H1 (cell line): ENCODE data around the gene COQ2.

Experiments used
- CEBPB ChIP-seq: IDR thresholded peaks from 2 replicates; pipeline ENCODE4 v1.6.1; 2012; ENCODE audit warnings: low read depth, low read length
- EP300 ChIP-seq, 2 experiments: IDR thresholded peaks; 1 replicate in 1 of 2; 2 replicates in 1 of 2; pipeline ENCODE4 v1.6.1; 2011 to 2012; ENCODE audit warnings: low read depth in 2 of 2, low read length in 2 of 2, mild to moderate bottlenecking in 2 of 2, borderline replicate concordance in 1 of 2, inconsistent platforms in 1 of 2, moderate library complexity in 1 of 2
- HDAC2 ChIP-seq, 2 experiments: fragments of 300-600 bp in 1 of 2; sonication (generic) in 1 of 2; IDR thresholded peaks; 2 replicates each; pipeline ENCODE4 v1.6.1; 2011 to 2012; ENCODE audit warnings: low read depth in 2 of 2, low read length in 2 of 2, mild to moderate bottlenecking in 2 of 2, moderate library complexity in 2 of 2, borderline replicate concordance in 1 of 2, inconsistent platforms in 1 of 2
- JUN ChIP-seq: IDR thresholded peaks from 2 replicates; pipeline ENCODE4 v1.6.1; 2011; ENCODE audit warnings: low read depth, mild to moderate bottlenecking, improper control_type of control experiment, low read length
- KDM5A ChIP-seq: fragments of 200-600 bp; IDR thresholded peaks from 2 replicates; pipeline ENCODE4 v1.7.1; 2012; ENCODE audit warnings: mild to moderate bottlenecking, low read length, inconsistent platforms, mixed read lengths
- POLR2A ChIP-seq, 2 experiments: IDR thresholded peaks; 1 replicate in 1 of 2; 2 replicates in 1 of 2; pipeline ENCODE4 v1.6.1; 2011; ENCODE audit warnings: low read depth in 2 of 2, low read length in 2 of 2, mild to moderate bottlenecking in 2 of 2; ENCODE audit errors: control extremely low read depth in 1 of 2
- POLR2AphosphoS5 ChIP-seq: IDR thresholded peaks from 2 replicates; pipeline ENCODE4 v1.6.1; 2011; ENCODE audit warnings: low read depth, low read length
- RAD21 ChIP-seq, 2 experiments: IDR thresholded peaks in 1 of 2; conservative IDR thresholded peaks in 1 of 2; 2 replicates each; pipeline ENCODE4 v1.6.1; 2011; ENCODE audit warnings: low read depth in 2 of 2, low read length in 2 of 2, improper control_type of control experiment in 1 of 2, inconsistent platforms in 1 of 2, mild to moderate bottlenecking in 1 of 2, moderate library complexity in 1 of 2
- RNF2 ChIP-seq: fragments of 200-900, 300-1000 bp; sonication (generic); IDR thresholded peaks from 2 replicates; pipeline ENCODE4 v1.7.1; 2016; ENCODE audit warnings: borderline replicate concordance, low read depth, mild to moderate bottlenecking, antibody characterized with exemption, low read length; ENCODE audit not compliant: poor library complexity, severe bottlenecking; ENCODE audit errors: missing control alignments
- SIN3A ChIP-seq, 2 experiments: IDR thresholded peaks in 1 of 2; conservative IDR thresholded peaks in 1 of 2; 2 replicates each; pipeline ENCODE4 v1.6.1; 2011 to 2012; ENCODE audit warnings: low read length in 2 of 2, improper control_type of control experiment in 1 of 2, low read depth in 1 of 2, mild to moderate bottlenecking in 1 of 2
- TAF1 ChIP-seq: IDR thresholded peaks from 2 replicates; pipeline ENCODE4 v1.6.1; 2011; ENCODE audit warnings: mild to moderate bottlenecking, low read depth, low read length
- TEAD4 ChIP-seq: IDR thresholded peaks from 2 replicates; pipeline ENCODE4 v1.6.1; 2012; ENCODE audit warnings: low read depth, low read length, inconsistent platforms, mixed read lengths
- ZNF274 ChIP-seq: IDR thresholded peaks from 2 replicates; pipeline ENCODE4 v1.7.0; 2012; ENCODE audit warnings: low read length, borderline replicate concordance; ENCODE audit errors: extremely low read depth
- TF ChIP-seq, protein P1 (sequence below), 3 experiments: IDR thresholded peaks; 1 replicate in 2 of 3; 2 replicates in 1 of 3; pipeline versions ENCODE4 v1.5.1 to v1.6.1; 2011; ENCODE audit warnings: low read length in 3 of 3, mild to moderate bottlenecking in 3 of 3, inconsistent platforms in 2 of 3, low read depth in 1 of 3, moderate library complexity in 1 of 3; ENCODE audit not compliant: insufficient read depth in 1 of 3; ENCODE audit errors: control extremely low read depth in 1 of 3

DNA sequence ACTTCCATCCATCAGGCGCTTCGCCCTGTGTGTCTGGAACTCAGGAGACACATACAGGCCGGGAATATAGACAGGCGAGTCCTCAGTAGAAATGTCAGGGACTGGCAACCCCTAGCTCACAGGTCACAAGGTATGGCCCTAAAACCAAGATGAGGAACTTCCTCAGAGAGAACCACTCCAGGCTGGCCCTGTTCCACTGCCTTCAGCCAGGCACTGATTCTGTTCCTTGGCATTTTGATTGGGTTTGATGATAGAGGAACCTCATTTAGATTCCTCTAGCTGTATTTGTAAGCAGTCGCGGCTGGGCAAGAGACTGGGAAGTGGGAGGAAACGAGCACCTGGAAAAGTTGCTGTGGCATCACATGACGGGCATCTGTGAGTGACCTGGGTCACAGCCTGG, 41.9 kb upstream of the COQ2 start:
- TF ChIP-seq, protein P1, sequence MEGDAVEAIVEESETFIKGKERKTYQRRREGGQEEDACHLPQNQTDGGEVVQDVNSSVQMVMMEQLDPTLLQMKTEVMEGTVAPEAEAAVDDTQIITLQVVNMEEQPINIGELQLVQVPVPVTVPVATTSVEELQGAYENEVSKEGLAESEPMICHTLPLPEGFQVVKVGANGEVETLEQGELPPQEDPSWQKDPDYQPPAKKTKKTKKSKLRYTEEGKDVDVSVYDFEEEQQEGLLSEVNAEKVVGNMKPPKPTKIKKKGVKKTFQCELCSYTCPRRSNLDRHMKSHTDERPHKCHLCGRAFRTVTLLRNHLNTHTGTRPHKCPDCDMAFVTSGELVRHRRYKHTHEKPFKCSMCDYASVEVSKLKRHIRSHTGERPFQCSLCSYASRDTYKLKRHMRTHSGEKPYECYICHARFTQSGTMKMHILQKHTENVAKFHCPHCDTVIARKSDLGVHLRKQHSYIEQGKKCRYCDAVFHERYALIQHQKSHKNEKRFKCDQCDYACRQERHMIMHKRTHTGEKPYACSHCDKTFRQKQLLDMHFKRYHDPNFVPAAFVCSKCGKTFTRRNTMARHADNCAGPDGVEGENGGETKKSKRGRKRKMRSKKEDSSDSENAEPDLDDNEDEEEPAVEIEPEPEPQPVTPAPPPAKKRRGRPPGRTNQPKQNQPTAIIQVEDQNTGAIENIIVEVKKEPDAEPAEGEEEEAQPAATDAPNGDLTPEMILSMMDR (IDR thresholded peaks at IDR 0.05; ENCODE audit: control extremely low read depth in 1 of 3, insufficient read depth in 1 of 3, low read depth in 1 of 3, low read length in 3 of 3) = no peak
- TF ChIP-seq TAF1 (no peak), KDM5A (no peak), POLR2AphosphoS5 (no peak), JUN (no peak), TEAD4 (no peak), RAD21 (IDR thresholded peaks at IDR 0.05 in 1 of 2, conservative IDR thresholded peaks at IDR 0.05 in 1 of 2; ENCODE audit: low read depth in 2 of 2, low read length in 2 of 2) (no peak), HDAC2 (IDR thresholded peaks at IDR 0.05; ENCODE audit: borderline replicate concordance in 1 of 2, low read depth in 2 of 2, low read length in 2 of 2) (no peak), ZNF274 (no peak), SIN3A (conservative IDR thresholded peaks at IDR 0.05 in 1 of 2, IDR thresholded peaks at IDR 0.05 in 1 of 2; ENCODE audit: low read depth in 1 of 2, low read length in 2 of 2) (no peak), EP300 (IDR thresholded peaks at IDR 0.05; ENCODE audit: borderline replicate concordance in 1 of 2, low read depth in 2 of 2, low read length in 2 of 2) (no peak), POLR2A (IDR thresholded peaks at IDR 0.05; ENCODE audit: control extremely low read depth in 1 of 2, low read depth in 2 of 2, low read length in 2 of 2) (no peak), RNF2 (no peak), CEBPB (no peak)
